ENCODE measurements around the gene ATP6V0B.

The ATP6V0B gene

DNA sequence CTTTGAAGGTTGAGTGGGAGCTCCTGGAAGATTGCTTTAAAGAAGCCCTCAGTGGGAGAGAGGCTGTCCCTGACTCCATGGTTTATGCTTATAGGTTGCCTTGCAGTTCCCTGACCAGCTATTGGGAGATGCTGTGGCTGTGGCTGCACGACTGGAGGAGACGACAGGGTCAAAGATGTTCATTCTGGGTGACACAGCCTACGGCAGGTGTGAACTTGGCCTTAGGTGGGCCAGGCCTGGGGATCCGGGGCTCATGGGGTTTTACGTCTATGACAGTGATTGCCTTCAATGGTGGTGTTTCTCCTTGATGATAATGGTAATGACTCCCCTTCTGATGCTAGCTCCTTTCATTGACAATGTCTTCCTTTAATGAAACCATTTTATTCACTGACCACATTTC lies 4.3 kb upstream of the ATP6V0B start:
- TF ChIP-seq, protein P1, sequence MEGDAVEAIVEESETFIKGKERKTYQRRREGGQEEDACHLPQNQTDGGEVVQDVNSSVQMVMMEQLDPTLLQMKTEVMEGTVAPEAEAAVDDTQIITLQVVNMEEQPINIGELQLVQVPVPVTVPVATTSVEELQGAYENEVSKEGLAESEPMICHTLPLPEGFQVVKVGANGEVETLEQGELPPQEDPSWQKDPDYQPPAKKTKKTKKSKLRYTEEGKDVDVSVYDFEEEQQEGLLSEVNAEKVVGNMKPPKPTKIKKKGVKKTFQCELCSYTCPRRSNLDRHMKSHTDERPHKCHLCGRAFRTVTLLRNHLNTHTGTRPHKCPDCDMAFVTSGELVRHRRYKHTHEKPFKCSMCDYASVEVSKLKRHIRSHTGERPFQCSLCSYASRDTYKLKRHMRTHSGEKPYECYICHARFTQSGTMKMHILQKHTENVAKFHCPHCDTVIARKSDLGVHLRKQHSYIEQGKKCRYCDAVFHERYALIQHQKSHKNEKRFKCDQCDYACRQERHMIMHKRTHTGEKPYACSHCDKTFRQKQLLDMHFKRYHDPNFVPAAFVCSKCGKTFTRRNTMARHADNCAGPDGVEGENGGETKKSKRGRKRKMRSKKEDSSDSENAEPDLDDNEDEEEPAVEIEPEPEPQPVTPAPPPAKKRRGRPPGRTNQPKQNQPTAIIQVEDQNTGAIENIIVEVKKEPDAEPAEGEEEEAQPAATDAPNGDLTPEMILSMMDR (conservative IDR thresholded peaks at IDR 0.05; ENCODE audit: low read depth, low read length), result no peak
- no peak for DNase-seq (ENCODE audit: low read depth)
- peak overlapping the region; percentile 98 for H3K4me3 ChIP-seq (ENCODE audit: low read length)

DNA sequence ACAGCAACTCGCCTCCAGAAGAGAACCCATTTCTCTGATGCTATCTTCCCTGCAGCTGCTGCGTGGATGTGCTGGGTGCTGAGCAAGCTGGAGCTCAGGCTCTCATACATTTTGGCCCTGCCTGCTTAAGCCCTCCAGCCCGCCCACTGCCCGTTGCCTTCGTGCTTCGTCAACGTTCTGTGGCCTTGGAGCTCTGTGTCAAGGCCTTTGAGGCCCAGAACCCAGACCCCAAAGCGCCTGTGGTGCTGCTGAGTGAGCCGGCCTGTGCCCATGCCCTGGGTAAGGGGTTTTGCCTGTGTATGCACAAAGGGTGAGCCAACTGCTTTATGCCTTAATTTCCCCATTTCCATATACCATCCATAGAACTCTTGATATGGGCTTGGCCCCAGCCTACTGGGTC lies 3.8 kb upstream of the ATP6V0B start:
- DNase-seq (ENCODE audit: low read depth), result no peak
- TF ChIP-seq, protein P1 (conservative IDR thresholded peaks at IDR 0.05; ENCODE audit: low read depth, low read length), result no peak
- no peak overlapping the region for H3K4me3 ChIP-seq (ENCODE audit: low read length)

DNA sequence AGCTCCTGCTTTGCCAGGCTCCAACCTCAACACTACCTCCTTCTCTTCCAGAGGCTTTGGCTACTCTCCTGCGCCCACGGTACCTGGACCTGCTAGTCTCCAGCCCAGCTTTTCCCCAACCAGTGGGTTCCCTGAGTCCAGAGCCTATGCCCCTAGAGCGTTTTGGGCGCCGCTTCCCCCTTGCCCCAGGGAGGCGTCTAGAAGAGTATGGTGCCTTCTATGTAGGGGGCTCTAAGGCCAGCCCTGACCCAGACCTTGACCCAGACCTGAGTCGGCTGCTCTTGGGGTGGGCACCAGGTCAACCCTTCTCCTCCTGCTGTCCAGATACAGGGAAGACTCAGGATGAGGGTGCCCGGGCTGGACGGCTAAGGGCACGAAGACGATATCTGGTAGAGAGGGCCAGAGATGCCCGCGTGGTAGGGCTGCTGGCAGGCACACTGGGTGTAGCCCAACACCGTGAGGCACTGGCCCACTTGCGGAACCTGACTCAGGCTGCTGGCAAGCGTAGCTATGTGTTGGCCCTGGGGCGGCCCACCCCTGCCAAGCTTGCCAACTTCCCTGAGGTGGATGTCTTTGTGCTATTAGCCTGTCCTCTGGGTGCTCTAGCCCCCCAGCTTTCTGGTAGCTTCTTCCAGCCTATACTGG lies 3.3 kb upstream of the ATP6V0B start:
- no peak overlapping the region for H3K4me3 ChIP-seq (ENCODE audit: low read length)
- DNase-seq (ENCODE audit: low read depth), result no peak
- TF ChIP-seq, protein P1 (conservative IDR thresholded peaks at IDR 0.05; ENCODE audit: low read depth, low read length), result no peak

DNA sequence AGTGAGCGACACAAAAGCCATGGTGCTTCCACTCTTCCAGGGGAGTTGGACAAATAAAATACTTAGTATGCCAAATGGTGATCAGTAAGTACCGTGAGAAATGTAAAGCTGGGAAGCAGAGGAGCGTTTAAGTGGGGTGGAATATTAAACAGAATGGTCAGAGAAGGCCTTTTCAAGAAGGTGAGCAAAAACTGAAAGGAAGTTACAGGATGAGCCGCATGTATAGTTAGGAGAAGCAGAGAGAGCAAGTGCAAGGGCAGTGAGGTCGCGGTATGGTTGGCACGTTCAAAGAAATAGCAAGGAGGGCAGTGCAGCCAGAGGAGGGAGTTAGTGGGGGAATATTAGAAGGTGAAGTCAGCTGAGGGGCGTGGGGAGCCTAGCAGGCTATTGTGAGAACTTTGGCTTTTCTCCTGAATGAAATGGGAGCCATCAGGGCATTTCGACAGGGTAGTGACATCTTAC lies 748 bp upstream of the ATP6V0B start:
- TF ChIP-seq, protein P1 (conservative IDR thresholded peaks at IDR 0.05; ENCODE audit: low read depth, low read length), result no peak
- H3K4me3 ChIP-seq (ENCODE audit: low read length), result peak overlapping the region; percentile 84
- DNase-seq (ENCODE audit: low read depth), result no peak

DNA sequence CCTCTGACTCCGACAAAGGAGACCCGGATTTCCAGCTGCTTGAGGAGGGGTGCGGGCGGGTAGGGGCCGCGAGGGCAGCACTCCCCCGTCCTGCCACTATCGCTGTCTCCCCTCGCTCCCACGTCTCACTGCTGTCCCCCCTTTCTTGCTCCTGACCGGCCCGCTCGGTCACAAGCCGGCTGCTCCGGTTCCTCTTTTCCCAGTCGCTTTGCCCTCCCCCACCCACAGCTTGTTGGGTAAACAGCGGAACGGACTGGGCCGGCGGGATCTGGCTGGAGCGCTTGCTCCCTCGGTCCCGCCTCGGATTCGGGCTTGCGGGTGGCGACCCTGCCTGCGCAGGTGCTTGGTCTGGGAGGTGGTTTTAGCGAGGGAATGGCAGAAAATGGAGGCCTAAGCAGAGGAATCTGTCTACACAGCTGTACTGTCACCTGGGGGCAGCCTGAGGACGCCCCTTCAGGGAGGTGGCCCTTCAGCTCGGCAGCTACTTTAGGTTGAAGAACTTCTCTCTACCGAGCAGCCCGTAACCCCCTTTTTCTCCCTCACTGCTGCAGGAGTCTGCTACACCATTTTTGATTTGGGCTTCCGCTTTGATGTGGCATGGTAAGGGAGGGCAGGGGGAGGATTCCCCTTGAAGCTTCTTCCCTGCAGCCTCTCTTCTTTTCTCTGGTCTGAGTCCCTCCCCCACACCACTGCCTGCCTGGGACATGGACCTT lies 645 bp downstream of the ATP6V0B start:
- peak overlapping the region; percentile 84 for H3K4me3 ChIP-seq (ENCODE audit: low read length)
- TF ChIP-seq, protein P1 (conservative IDR thresholded peaks at IDR 0.05; ENCODE audit: low read depth, low read length), result no peak
- no peak for DNase-seq (ENCODE audit: low read depth)

DNA sequence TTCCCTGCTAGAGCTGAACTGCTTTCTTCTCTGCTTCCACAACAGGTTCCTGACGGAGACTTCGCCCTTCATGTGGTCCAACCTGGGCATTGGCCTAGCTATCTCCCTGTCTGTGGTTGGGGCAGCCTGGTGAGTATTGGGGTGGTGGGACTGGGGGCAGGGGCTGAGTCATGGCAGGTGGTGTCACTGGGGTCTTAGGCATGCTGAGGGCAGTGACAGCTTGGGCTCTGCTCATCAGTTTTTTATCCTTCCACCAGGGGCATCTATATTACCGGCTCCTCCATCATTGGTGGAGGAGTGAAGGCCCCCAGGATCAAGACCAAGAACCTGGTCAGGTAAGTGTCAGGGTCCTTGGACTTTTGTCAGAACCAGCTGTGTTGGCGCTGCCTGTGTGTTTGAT lies 1.3 kb downstream of the ATP6V0B start:
- TF ChIP-seq, protein P1 (conservative IDR thresholded peaks at IDR 0.05; ENCODE audit: low read depth, low read length), result no peak

DNA sequence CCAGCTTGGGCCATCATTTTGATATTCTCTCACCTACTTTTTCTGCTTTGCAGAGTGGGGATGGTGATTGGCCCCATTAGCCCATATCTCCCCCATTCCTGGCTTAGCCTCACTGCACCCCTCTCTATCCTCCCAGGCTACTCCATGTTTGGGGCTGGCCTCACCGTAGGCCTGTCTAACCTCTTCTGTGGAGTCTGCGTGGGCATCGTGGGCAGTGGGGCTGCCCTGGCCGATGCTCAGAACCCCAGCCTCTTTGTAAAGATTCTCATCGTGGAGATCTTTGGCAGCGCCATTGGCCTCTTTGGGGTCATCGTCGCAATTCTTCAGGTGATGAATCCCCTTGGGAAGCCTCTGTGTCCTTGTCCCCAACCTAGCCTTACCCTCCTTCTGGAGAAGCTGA lies 2.1 kb downstream of the ATP6V0B start:
- TF ChIP-seq, protein P1 (conservative IDR thresholded peaks at IDR 0.05; ENCODE audit: low read depth, low read length), result no peak
- H3K4me3 ChIP-seq (ENCODE audit: low read length), result no peak overlapping the region

More for the DNA sequence above, 1.3 kb downstream of the ATP6V0B start:
- H3K4me3 ChIP-seq (ENCODE audit: low read length), result peak overlapping the region; percentile 84
- no peak for DNase-seq (ENCODE audit: low read depth)

More for the DNA sequence above, 2.1 kb downstream of the ATP6V0B start:
- DNase-seq (ENCODE audit: low read depth), result no peak
